Loucy (cell line): ENCODE data around the gene RAP1GAP2.

ENCODE experiments used
- H2AFZ ChIP-seq: fragments of 200-600 bp; sonication (generic); 2 replicates; pipeline ENCODE4 v1.6.0; 2016; ENCODE audit warnings: antibody characterized with exemption, mild to moderate bottlenecking, low read length, moderate library complexity
- H3F3A ChIP-seq: fragments of 200-600 bp; 2 replicates; pipeline ENCODE4 v1.6.0; 2016; ENCODE audit warnings: antibody characterized with exemption, low read depth, mild to moderate bottlenecking
- H3K27me3 ChIP-seq: fragments of 200-600 bp; sonication (generic); 2 replicates; pipeline ENCODE4 v1.6.1; 2014; ENCODE audit warnings: low read length, mild to moderate bottlenecking; ENCODE audit not compliant: insufficient read depth, poor library complexity, severe bottlenecking
- H3K36me3 ChIP-seq: fragments of 200-600 bp; sonication (generic); 2 replicates; pipeline ENCODE4 v1.6.1; 2016; ENCODE audit warnings: low read length; ENCODE audit not compliant: insufficient read depth
- H3K4me1 ChIP-seq: fragments of 200-600 bp; sonication (generic); 2 replicates; pipeline ENCODE4 v1.5.1; 2014; ENCODE audit warnings: low read length, mild to moderate bottlenecking; ENCODE audit not compliant: insufficient read depth, poor library complexity, severe bottlenecking
- H3K4me2 ChIP-seq: fragments of 200-600 bp; sonication (generic); 2 replicates; pipeline ENCODE4 v1.6.0; 2014; ENCODE audit warnings: antibody characterized with exemption, low read length, low read depth, mild to moderate bottlenecking; ENCODE audit not compliant: poor library complexity, severe bottlenecking
- H3K4me3 ChIP-seq: fragments of 200-600 bp; sonication (generic); 2 replicates; pipeline ENCODE4 v1.5.1; 2014; ENCODE audit warnings: low read length, mild to moderate bottlenecking, mixed read lengths; ENCODE audit not compliant: poor library complexity, severe bottlenecking
- H3K79me2 ChIP-seq: fragments of 200-600 bp; sonication (generic); 2 replicates; pipeline ENCODE4 v1.6.1; 2014; ENCODE audit warnings: low read length; ENCODE audit not compliant: insufficient read depth
- H3K9ac ChIP-seq: fragments of 200-600 bp; sonication (generic); 2 replicates; pipeline ENCODE4 v1.6.0; 2014; ENCODE audit warnings: mild to moderate bottlenecking, low read depth, low read length, moderate library complexity; ENCODE audit not compliant: poor library complexity, severe bottlenecking
- H3K9me2 ChIP-seq: fragments of 200-600 bp; sonication (generic); replicated peaks from 2 replicates; pipeline ENCODE4 v1.6.1; 2016; ENCODE audit warnings: low read depth, low read length, mixed read lengths
- H3K9me3 ChIP-seq: fragments of 200-600 bp; sonication (generic); 2 replicates; pipeline ENCODE4 v1.6.1; 2014; ENCODE audit warnings: mild to moderate bottlenecking, antibody characterized with exemption, low read length, low read depth; ENCODE audit not compliant: insufficient read depth
- H4K20me1 ChIP-seq: fragments of 200-600 bp; sonication (generic); 2 replicates; pipeline ENCODE4 v1.6.0; 2014; ENCODE audit warnings: antibody characterized with exemption, low read length, mild to moderate bottlenecking; ENCODE audit not compliant: insufficient read depth, poor library complexity, severe bottlenecking
- CTCF ChIP-seq: fragments of 200-600 bp; sonication (generic); conservative IDR thresholded peaks from 2 replicates; pipeline ENCODE4 v1.5.1; 2014; ENCODE audit warnings: mild to moderate bottlenecking, antibody characterized with exemption, low read length
- EZH2phosphoT487 ChIP-seq: fragments of 200-600 bp; IDR thresholded peaks from 2 replicates; pipeline ENCODE4 v1.6.1; 2018; ENCODE audit warnings: antibody characterized with exemption, mild to moderate bottlenecking, moderate library complexity, borderline replicate concordance

The RAP1GAP2 gene

GRCh38 chr17:2797637-2798036, 1.4 kb downstream of the RAP1GAP2 start:
- TF ChIP-seq EZH2phosphoT487 (no peak), CTCF (no peak)
- H3K79me2 ChIP-seq: peaks cover 85% of the 10 kb centered on the region
- H3K9ac ChIP-seq: peak overlapping the region; percentile 83
- peaks cover 31% of the 10 kb centered on the region for H4K20me1 ChIP-seq
- H3K4me2 ChIP-seq: peak overlapping the region; percentile 92
- no peaks in the 10 kb centered on the region for H3F3A ChIP-seq
- H3K4me1 ChIP-seq: peaks cover 55% of the 10 kb centered on the region
- peaks cover 7% of the 10 kb centered on the region; the same call in 1 of the 2 replicates for H3K36me3 ChIP-seq
- no peaks in the 10 kb centered on the region for H3K9me2 ChIP-seq
- H3K4me3 ChIP-seq: peak overlapping the region; percentile 79
- H3K27me3 ChIP-seq: no peaks in the 10 kb centered on the region
- H2AFZ ChIP-seq: no peak overlapping the region
- H3K9me3 ChIP-seq: no peaks in the 10 kb centered on the region

DNA sequence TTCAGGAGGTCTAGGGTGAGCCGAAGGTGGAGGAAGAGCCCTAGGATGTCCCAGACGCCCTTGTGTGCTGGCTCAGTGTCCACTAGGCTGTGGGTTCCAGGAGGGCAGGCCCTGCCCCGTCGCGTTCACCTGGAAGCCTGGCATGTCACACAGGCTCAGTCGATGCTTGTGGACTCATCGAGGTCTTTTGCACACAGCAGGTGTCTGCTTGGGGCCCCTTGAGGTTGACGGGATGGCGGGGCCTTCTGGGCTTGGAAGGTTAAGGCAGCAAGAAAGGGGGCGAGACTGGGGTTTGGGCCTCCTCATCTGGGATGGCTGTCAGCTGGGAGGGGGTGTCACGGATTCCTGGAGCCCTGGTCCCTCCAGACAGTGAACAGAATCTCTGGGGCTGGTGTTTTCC, 1.9 kb downstream of the RAP1GAP2 start:
- TF ChIP-seq CTCF (no peak), EZH2phosphoT487 (no peak)
- no peaks in the 10 kb centered on the region for H3F3A ChIP-seq
- H3K4me3 ChIP-seq: peak overlapping the region; percentile 79
- H3K4me2 ChIP-seq: peak overlapping the region; percentile 92
- H3K79me2 ChIP-seq: peaks cover 91% of the 10 kb centered on the region
- no peaks in the 10 kb centered on the region for H3K27me3 ChIP-seq
- peaks cover 10% of the 10 kb centered on the region; the same call in 1 of the 2 replicates for H3K36me3 ChIP-seq
- H3K4me1 ChIP-seq: peaks cover 55% of the 10 kb centered on the region
- no peaks in the 10 kb centered on the region for H3K9me3 ChIP-seq
- peaks cover 37% of the 10 kb centered on the region for H4K20me1 ChIP-seq
- H2AFZ ChIP-seq: no peak overlapping the region
- H3K9me2 ChIP-seq: no peaks in the 10 kb centered on the region
- peak overlapping the region; percentile 83 for H3K9ac ChIP-seq

- H3K4me3 ChIP-seq: peak overlapping the region; percentile 79
- no peak for TF ChIP-seq EZH2phosphoT487
- no peak for TF ChIP-seq CTCF
Observed at GRCh38 chr17:2798678-2799077, 2.4 kb downstream of the RAP1GAP2 start.

More at GRCh38 chr17:2798678-2799077, 2.4 kb downstream of the RAP1GAP2 start:
- H3K79me2 ChIP-seq: peaks cover 91% of the 10 kb centered on the region
- H3K9me2 ChIP-seq: no peaks in the 10 kb centered on the region
- H3K9ac ChIP-seq: peak overlapping the region; percentile 83
- H3K4me1 ChIP-seq: peaks cover 51% of the 10 kb centered on the region
- peaks cover 12% of the 10 kb centered on the region; the same call in 1 of the 2 replicates for H3K36me3 ChIP-seq
- H3K4me2 ChIP-seq: peak overlapping the region; percentile 92
- H2AFZ ChIP-seq: no peak overlapping the region
- no peaks in the 10 kb centered on the region for H3K9me3 ChIP-seq
- no peaks in the 10 kb centered on the region for H3K27me3 ChIP-seq
- H4K20me1 ChIP-seq: peaks cover 39% of the 10 kb centered on the region
- no peaks in the 10 kb centered on the region for H3F3A ChIP-seq
